Spleen (tissue), 7 donors: ENCODE measurements around the gene EDN1.

Experiments used
- POLR2AphosphoS5 ChIP-seq, 3 donors: sonication (generic); formaldehyde crosslinking; IDR thresholded peaks; one replicate each; pipeline ENCODE4 v1.5.1; 2017; ENCODE audit warnings: antibody characterized with exemption in 3 of 3
- TF ChIP-seq, protein P1 (sequence below), 11 experiments: fragments of 200-600 bp in 7 of 11; fragments of 450-650 bp in 4 of 11; sonication (generic) in 4 of 11; IDR thresholded peaks in 8 of 11; conservative IDR thresholded peaks in 3 of 11; 1 replicate in 7 of 11; 2 replicates in 4 of 11; pipeline versions ENCODE4 v1.4.0 to v1.8.0; 2016 to 2021; ENCODE audit warnings: antibody characterized with exemption in 11 of 11, inconsistent platforms in 4 of 11, mild to moderate bottlenecking in 1 of 11
- donor health status: DM: no; HTN: no; CAD: no; lungs with moderate emphysema.
- donor health status: DM: no; HTN: no; CAD: no.
- donor health status: DM: no; HTN: no; CAD: no.

DNA sequence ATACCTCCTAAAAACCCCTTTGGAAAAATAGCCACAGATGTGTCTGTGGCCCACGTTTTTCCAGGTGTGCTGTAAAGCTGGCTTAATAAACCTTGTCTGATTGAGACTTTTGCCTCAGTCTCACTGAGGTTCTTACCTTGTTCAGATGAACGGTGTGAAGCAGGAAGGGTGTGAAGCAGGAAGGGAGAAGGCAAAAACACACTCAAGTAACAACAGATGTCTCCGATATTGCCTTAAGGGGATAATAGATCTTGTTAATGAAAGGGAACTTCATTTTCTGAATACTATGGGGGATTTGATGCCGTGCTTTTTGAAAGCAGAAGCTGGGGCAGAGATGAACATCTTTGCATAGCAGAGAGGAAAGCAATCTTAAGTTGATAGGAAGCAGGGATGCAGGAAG is 37.8 kb downstream of the EDN1 start:
- TF ChIP-seq, protein P1, sequence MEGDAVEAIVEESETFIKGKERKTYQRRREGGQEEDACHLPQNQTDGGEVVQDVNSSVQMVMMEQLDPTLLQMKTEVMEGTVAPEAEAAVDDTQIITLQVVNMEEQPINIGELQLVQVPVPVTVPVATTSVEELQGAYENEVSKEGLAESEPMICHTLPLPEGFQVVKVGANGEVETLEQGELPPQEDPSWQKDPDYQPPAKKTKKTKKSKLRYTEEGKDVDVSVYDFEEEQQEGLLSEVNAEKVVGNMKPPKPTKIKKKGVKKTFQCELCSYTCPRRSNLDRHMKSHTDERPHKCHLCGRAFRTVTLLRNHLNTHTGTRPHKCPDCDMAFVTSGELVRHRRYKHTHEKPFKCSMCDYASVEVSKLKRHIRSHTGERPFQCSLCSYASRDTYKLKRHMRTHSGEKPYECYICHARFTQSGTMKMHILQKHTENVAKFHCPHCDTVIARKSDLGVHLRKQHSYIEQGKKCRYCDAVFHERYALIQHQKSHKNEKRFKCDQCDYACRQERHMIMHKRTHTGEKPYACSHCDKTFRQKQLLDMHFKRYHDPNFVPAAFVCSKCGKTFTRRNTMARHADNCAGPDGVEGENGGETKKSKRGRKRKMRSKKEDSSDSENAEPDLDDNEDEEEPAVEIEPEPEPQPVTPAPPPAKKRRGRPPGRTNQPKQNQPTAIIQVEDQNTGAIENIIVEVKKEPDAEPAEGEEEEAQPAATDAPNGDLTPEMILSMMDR (IDR thresholded peaks at IDR 0.05 in 8 of 11, conservative IDR thresholded peaks at IDR 0.05 in 3 of 11): no peak
- no peak for TF ChIP-seq POLR2AphosphoS5 (IDR thresholded peaks at IDR 0.05)
